Measurements from ENCODE around the gene MEIOC. TPM values are rescaled to one million over a fixed set of nuclear protein-coding genes. Genes with fewer than 3 reads are reported as not detected.

The MEIOC gene
- total RNA-seq: under 1 TPM in 1 of 4 donors, not detected in 3; 0.13 TPM

DNA sequence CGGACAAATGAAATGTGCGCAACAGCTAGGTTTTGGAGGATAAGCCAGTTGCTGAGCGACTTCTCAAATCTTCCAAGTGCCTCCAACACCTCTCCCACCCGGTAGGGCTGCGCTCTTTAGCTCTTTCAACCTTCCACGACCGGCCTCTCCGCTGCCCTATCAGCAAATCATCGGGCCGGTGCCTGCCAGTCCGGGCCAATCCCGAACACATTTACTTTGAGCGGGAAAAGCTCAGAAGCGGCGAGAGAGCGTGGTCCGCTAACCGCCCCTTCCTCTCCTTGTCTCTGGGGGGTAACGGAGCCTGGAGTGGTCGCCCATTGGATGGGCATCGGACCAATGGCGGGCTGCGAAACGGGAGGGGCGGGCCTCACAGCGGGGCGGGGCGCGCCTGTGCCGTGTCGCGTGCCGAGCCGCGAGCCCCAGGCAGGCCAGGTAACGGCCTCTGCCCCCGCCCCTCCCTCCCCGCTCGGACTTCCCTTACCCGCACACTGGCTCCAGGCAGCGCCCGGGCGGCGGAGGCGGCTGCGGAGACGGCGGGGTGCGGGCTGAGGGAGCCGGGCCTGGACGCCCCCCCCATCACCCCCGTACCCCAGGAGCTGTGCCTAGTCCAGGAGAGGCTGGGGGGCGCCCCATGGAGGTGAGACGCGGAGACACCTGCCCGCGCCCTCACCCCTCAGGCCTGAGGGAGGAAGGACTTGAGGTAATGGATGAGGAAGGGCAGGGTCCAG, at the start of gene MEIOC:
TSS of gene MEIOC (plus strand) at position 486 of the 728 bp plus-strand sequence. CDS start at position 632, 146 bp downstream.
- peaks cover 9 to 69% (median 28%) of the 10 kb centered on the region in 4 donors for H3K27me3 ChIP-seq
- WGBS: 21% methylated on average over 13 of the region's 57 CpGs
- peak within 1 kb of the TSS; percentile 8 to 41 (median 27) for H3K4me3 ChIP-seq
- no peaks in the 10 kb centered on the region for H3K36me3 ChIP-seq
- no peak within 1 kb of the TSS for H3K27ac ChIP-seq (replicated peaks in 1 of 4)
- peaks cover 0 to 14% (median 13%) of the 10 kb centered on the region in 4 donors for H3K4me1 ChIP-seq
- DNase-seq (ENCODE audit: extremely low spot score): no peak
- intact Hi-C loops (cut with DNase I): no loop called here
- TF ChIP-seq POLR2A (IDR thresholded peaks at IDR 0.05; ENCODE audit: low read depth): no peak
- no peak for TF ChIP-seq POLR2AphosphoS5 (IDR thresholded peaks at IDR 0.05)
- TF ChIP-seq EP300 (IDR thresholded peaks at IDR 0.05): no peak
- TF ChIP-seq, protein P1, sequence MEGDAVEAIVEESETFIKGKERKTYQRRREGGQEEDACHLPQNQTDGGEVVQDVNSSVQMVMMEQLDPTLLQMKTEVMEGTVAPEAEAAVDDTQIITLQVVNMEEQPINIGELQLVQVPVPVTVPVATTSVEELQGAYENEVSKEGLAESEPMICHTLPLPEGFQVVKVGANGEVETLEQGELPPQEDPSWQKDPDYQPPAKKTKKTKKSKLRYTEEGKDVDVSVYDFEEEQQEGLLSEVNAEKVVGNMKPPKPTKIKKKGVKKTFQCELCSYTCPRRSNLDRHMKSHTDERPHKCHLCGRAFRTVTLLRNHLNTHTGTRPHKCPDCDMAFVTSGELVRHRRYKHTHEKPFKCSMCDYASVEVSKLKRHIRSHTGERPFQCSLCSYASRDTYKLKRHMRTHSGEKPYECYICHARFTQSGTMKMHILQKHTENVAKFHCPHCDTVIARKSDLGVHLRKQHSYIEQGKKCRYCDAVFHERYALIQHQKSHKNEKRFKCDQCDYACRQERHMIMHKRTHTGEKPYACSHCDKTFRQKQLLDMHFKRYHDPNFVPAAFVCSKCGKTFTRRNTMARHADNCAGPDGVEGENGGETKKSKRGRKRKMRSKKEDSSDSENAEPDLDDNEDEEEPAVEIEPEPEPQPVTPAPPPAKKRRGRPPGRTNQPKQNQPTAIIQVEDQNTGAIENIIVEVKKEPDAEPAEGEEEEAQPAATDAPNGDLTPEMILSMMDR (IDR thresholded peaks at IDR 0.05): no peak
- peaks cover 0 to 9% (median 3%) of the 10 kb centered on the region in 4 donors for H3K9me3 ChIP-seq

DNA sequence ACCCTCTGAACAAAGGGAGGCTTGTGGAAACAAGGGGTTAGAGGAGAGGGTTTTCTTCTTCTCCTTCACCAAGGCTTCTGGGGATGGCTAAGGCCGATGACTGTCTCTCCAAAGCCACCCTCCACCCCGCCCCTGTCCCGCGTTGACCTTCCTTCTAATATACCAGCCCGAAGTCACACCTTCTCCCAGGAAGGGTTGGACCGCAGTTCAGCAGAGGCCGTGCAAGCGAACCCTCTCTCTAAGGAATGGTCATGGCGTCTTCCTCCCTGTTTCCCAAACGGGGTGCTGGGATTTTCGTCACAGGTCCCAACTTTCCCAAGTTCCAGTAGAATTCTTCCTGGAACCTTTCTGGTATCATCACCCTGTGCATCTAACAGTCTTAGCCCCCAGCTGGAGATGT, 49.6 kb upstream of the MEIOC start:
- Histone ChIP-seq H3K9me3 (no peaks in the 10 kb centered on the region), H3K27ac (replicated peaks in 1 of 4) (no peak overlapping the region), H3K4me1 (peaks cover 0 to 11% (median 3%) of the 10 kb centered on the region in 4 donors), H3K27me3 (peaks cover 0 to 16% (median 0%) of the 10 kb centered on the region in 4 donors), H3K4me3 (no peak overlapping the region), H3K36me3 (no peaks in the 10 kb centered on the region)
- TF ChIP-seq POLR2A (IDR thresholded peaks at IDR 0.05; ENCODE audit: low read depth): no peak
- no peak for TF ChIP-seq POLR2AphosphoS5 (IDR thresholded peaks at IDR 0.05)
- TF ChIP-seq, protein P1 (IDR thresholded peaks at IDR 0.05): no peak
- TF ChIP-seq EP300 (IDR thresholded peaks at IDR 0.05): no peak
- intact Hi-C loops (cut with DNase I): no loop called here
- 97% methylated on average over 11 of the region's 11 CpGs for WGBS
- DNase-seq (ENCODE audit: extremely low spot score): no peak

GRCh38 chr17:44607836-44608690, 48.2 kb upstream of the MEIOC start:
- DNase-seq (ENCODE audit: extremely low spot score): no peak
- H3K27me3 ChIP-seq: peaks cover 0 to 17% (median 0%) of the 10 kb centered on the region in 4 donors
- peaks cover 0 to 11% (median 3%) of the 10 kb centered on the region in 4 donors for H3K4me1 ChIP-seq
- no peaks in the 10 kb centered on the region for H3K36me3 ChIP-seq
- 47% methylated on average over 8 of the region's 10 CpGs for WGBS
- H3K27ac ChIP-seq (replicated peaks in 1 of 4): no peak overlapping the region
- H3K4me3 ChIP-seq: no peak overlapping the region
- TF ChIP-seq EP300 (IDR thresholded peaks at IDR 0.05): no peak
- no peak for TF ChIP-seq POLR2AphosphoS5 (IDR thresholded peaks at IDR 0.05)
- TF ChIP-seq, protein P1 (IDR thresholded peaks at IDR 0.05): no peak
- TF ChIP-seq POLR2A (IDR thresholded peaks at IDR 0.05; ENCODE audit: low read depth): no peak
- intact Hi-C loops (cut with DNase I): no loop called here
- no peaks in the 10 kb centered on the region for H3K9me3 ChIP-seq

DNA sequence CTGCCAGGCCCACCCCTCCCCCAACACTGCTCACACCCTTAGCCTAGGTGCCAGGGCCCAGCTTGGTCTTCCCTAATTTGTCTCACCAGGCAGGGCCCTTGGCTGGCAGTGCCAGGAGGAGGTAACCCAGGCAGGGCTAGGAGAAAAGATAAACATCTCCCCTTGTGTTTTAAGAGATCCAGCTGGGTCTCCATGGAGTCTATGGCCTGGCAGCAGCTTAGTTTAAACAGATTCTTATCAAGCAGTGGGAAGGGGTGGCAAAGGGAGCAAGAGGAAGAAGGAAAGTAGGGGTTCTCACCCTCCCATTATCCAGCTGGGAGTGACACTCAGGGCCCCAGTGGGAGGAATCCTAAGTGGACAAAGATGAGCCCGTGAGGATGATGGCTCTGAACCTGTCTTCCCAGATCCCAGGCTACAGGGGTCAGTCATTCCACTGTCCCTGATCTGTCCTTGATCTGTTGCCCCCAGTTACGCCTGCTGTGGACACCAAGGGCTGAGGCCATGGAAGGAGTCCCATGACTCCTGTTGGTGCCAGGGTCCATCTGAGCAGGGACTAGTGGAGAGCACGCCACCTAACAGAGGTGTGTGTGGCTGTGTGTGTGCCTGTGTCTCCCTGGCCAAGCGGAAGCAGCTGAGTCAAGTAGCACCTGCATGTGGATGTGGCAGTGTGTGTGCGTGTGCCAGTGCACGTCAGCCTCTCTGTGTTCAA, 47.4 kb upstream of the MEIOC start:
- intact Hi-C loops (cut with DNase I): no loop called here
- no peaks in the 10 kb centered on the region for H3K36me3 ChIP-seq

More for the DNA sequence above, 47.4 kb upstream of the MEIOC start:
- H3K27me3 ChIP-seq: peaks cover 0 to 14% (median 0%) of the 10 kb centered on the region in 4 donors
- H3K9me3 ChIP-seq: no peaks in the 10 kb centered on the region
- no peak for DNase-seq (ENCODE audit: extremely low spot score)
- peaks cover 0 to 11% (median 3%) of the 10 kb centered on the region in 4 donors for H3K4me1 ChIP-seq
- WGBS: 92% methylated on average over 5 of the region's 6 CpGs
- no peak for TF ChIP-seq POLR2AphosphoS5 (IDR thresholded peaks at IDR 0.05)
- no peak for TF ChIP-seq EP300 (IDR thresholded peaks at IDR 0.05)
- TF ChIP-seq POLR2A (IDR thresholded peaks at IDR 0.05; ENCODE audit: low read depth): no peak
- TF ChIP-seq, protein P1 (IDR thresholded peaks at IDR 0.05): no peak
- H3K27ac ChIP-seq (replicated peaks in 1 of 4): no peak overlapping the region
- no peak overlapping the region for H3K4me3 ChIP-seq

Measured in esophagus muscularis mucosa (tissue), 4 donors.